Globus pallidus (tissue), 1 donor: ENCODE measurements around the gene PDE7B.

Source experiments
- DNase-seq: peaks from one replicate; pipeline ENCODE4 v3.0.0-alpha.2; 2015; ENCODE audit warnings: low spot score

PDE7B gene

GRCh38 chr6:135851442-135852271 lies at the start of gene PDE7B:
Gene PDE7B, plus strand, starts transcription at chr6:135851701.
- DNase-seq: peak; percentile 64

- DNase-seq: no peak
Measured at GRCh38 chr6:135801755-135802465, 49.6 kb upstream of the PDE7B start.

DNA sequence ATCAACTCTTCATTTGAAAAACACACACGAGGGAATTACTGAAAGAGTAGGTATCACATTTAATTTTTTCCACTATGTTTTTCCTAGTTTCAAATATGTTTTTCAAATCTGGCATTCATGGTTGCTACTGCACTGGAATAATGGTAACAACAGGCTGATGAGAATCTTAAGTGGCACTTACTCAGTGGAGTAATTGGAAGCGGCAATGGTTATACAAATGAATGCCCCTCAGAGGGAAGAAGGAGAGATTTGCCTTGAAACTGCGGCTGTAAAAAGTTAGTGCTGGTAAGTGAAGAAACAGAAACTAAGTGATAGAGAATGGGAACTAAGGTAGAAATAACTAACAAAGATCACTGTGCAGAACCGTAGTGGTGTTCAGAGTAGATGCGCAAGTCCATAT lies 41.0 kb upstream of the PDE7B start:
- DNase-seq: no peak

DNA sequence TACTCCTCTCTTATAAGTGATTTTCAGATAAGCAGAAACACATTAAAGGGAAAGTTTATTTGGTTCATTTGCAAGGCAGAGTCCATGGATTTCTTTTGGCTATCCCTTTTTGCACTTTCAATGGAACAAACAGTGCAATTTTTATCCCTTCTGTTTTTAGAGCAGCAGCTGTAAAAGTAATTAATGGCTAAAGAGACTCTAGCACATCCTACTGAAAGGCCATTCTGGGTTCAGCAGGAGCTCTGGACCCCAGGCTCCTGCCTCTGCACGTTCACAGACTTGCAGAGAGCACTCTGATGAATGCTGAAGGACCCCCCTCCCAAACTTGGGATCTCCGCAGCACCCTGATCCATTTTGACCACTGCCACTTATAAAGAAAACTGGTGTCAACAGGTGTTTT lies 40.3 kb upstream of the PDE7B start:
- DNase-seq: no peak

DNA sequence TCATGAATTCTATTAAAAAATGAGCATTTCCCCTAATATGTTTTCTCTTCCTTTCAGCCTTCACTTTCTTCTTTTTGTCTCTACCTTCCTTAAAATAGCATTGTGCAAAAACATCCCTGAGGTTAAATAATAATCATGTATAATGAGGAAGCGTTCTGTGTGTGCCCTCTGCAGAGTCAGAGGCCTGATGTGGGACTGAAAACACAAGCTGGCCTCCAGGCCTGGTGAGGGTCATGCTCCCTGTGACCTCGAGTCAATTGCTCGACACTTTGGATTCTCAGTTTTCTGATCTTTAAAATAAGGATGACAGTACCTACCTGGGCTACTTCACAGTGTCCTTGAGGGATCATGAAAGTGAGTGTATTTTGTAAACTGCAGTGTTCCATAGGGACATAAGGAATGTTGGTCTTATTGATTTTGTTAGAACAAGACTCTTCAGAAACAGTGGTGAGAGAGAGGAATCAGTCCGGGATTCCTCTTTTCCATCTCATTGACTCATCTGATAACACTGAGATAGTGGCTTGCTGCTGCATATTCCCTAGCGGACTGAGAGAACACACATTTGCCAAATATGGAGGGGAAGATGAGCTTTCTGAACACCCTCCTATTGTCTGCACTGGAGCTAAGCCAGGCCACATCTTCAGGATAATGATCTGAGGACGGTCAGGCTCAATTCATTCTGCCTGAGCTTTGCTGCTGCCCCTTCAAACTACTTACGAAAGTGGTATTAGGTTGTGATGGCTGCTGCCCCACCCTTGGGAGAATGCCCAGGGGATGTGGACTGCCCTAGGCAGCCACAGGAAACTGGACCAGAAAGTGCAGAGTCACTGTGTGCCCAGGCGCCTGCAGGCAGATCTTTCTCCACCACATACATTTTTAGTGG lies 39.6 kb upstream of the PDE7B start:
- DNase-seq: no peak

GRCh38 chr6:135813401-135813800 lies 38.1 kb upstream of the PDE7B start:
- DNase-seq: no peak

GRCh38 chr6:135814043-135814442 lies 37.5 kb upstream of the PDE7B start:
- DNase-seq: no peak

GRCh38 chr6:135815216-135815615 lies 36.3 kb upstream of the PDE7B start:
- DNase-seq: no peak

DNA sequence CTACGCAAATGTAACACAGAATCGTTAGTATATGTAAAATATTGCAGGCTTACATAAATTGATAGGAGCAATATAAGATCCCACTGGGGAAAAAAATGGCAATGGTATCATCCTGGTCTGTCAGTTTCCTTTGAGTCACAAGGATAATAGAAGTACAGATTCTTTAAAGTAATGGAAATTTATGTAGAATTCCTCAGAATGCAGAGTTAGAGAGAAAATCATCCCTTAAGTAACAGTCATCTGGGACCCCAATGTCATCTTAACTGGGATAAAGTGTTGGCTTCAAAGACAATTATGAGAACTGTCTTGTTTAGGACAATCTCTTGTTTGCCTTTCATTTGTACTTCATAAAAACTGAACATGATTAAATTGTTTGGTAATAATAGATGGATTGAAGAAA lies 34.5 kb upstream of the PDE7B start:
- no peak for DNase-seq

GRCh38 chr6:135819665-135820064 lies 31.8 kb upstream of the PDE7B start:
- no peak for DNase-seq

DNA sequence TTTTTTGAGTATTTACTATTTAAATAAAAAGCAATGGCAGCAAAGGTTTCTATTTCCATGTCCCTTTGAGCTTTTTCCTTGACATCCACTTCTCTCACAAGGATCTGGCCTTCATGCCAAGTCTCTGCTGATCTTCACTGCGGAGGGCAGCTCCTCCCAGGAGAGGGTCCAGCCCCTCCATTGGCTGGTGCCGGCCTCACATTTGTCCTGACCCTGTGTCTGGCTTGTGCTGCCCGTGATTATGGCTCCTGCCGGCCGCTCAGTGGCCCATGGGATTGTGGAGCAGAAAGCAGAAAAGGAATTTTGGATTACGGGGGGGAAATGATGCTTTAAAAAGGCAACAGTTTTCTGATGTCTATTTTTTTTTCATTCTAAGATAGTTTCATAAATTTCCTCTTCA lies 31.2 kb upstream of the PDE7B start:
- DNase-seq: no peak

DNA sequence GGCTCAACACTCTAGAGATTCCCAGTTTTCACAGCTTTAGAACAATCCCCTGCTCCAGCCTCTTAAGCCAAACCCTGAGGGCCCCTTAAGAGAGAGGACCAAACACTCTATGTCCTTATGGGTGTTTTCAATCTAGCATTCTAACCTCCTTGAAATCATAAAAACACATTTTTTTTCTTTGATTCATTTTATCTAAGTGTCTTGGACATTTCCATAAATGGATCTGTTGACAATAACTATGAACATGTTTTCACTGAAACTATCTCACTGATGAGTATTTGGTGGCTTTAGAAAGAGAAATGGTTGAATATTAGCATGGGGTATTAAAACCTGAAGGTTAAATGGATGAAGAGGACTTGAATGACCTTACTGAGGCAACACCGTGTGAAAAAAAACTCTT lies 27.6 kb upstream of the PDE7B start:
- no peak for DNase-seq

DNA sequence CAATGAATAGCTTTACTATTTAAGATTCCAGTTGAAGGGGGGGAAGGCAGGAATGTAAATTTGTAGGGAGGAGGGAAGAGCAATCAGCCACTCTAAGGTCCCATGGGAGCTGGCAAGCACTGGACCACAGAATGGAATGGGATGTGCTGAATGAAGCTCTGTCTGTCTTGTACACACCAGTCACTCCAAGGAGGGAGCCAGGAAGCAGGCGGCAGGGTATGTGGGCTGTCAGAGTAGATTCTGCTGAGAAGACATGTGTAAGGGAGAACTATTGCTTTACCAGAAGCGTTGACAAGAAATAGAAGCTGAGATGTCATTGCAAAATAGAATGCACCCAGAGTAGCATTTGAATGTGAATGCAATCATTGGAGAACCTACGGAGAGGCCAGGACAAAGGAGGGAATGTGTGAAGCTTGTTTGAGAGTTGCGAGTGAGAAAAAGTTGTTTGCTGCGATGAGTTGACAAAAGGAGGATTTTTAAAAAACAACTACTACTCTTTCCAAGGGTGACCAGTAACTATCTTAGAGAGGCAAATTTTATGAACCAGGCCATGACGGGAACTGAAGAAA lies 25.2 kb upstream of the PDE7B start:
- no peak for DNase-seq

GRCh38 chr6:135828021-135828420 lies 23.5 kb upstream of the PDE7B start:
- no peak for DNase-seq

DNA sequence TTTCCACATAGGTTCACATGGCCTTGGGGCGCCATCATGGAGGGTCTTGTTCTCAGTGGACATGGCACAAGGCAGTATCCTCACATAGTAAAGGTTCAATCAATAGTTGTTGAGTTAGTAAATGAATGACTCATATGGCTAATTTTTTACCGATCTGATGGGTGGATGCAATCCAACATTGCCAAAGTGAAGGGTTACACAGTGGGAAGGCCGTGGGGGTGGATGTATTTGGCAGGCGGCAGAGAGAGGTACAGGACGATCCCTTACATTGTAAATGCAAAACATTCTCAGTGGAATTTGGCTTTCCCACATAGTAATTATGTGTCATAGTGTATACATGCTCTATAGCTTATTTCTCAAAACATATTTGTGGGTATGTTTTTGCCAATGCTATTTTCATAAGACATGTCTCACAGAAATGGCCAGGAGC lies 21.0 kb upstream of the PDE7B start:
- no peak for DNase-seq

- DNase-seq: no peak
Measured at GRCh38 chr6:135831016-135831415, 20.5 kb upstream of the PDE7B start.

GRCh38 chr6:135832166-135832565 lies 19.3 kb upstream of the PDE7B start:
- DNase-seq: no peak

- no peak for DNase-seq
Measured at GRCh38 chr6:135833771-135834170, 17.7 kb upstream of the PDE7B start.

GRCh38 chr6:135837735-135838449 lies 13.6 kb upstream of the PDE7B start:
- DNase-seq: no peak

- no peak for DNase-seq
Measured at GRCh38 chr6:135839121-135839520, 12.4 kb upstream of the PDE7B start.

DNA sequence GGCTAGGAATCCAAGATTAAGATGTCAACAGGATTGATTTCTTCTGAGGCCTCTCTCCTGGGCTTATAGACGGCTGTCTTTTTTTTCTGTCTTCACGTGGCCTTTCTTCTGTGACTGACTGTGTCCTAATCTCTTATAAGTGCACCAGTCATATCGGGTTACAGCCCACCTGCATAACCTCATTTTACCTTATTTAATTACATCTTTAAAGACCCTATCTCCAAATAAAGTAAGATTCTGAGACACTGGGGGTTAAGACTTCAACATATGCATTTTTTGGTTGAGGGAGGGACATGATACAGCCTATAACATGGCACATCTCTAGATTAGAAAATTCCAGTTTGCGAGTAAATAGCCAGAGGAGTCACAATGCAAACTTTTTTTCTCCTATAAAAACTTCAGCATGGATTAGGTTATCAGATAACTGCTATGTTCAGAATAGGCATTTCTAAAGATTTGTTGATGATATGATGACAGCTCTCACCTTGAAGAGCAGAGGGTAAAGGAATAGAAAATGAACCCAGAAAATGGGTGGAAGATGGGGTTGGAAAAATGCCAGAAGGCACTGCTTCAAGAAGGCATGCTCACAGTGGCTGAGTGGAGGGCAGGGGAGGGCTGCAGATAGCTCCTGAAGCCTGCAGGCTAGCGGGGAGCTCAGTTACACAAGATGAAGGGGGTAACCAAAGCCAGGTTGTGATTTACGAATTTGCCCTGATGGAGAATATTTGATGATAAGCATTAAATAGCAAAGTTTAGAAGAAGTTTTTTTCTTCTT lies 8.7 kb upstream of the PDE7B start:
- no peak for DNase-seq
